Heart left ventricle (tissue), 13 donors: ENCODE results near the gene ALG1.
"Not testable (repeated sequence)": the region's sequence is repeated elsewhere in the genome, so short reads cannot be mapped to it uniquely, and the experiment has no call there.

Experiments used
- CTCF ChIP-seq, 12 donors: fragments of 200-600 bp; sonication (generic) in 4 of 12; IDR thresholded peaks; one replicate each; pipeline versions ENCODE4 v1.5.0 to v1.8.0; 2018 to 2022; ENCODE audit warnings: antibody characterized with exemption in 12 of 12, mild to moderate bottlenecking in 5 of 12
- POLR2A ChIP-seq, 2 donors: fragments of 450-650 bp; IDR thresholded peaks; one replicate each; pipeline ENCODE4 v1.6.1; 2017; ENCODE audit warnings: antibody characterized with exemption in 2 of 2, mild to moderate bottlenecking in 2 of 2, moderate library complexity in 2 of 2
- donor health status: ischemic (EF 13 %, LVEDD 7.1; RV severe dilation, severe dysfunction).
- donor health status: DM: no; HTN: yes; CAD: no.
- donor health status: DM: no; HTN: no; CAD: no.
- donor health status: ischemic (EF 25% LVEDD 6.9; RV normal size, moderate dysfunction).
- donor health status: ischemic (EF 25% LVEDD 5.7; RV mildly dilated, moderate dysfunction).
- donor health status: ischemic (EF 35%, LVEDD 5.7; RV mildly dilated, moderate dysfunction).
- donor health status: nonischemic (EF 11% LVEDD 7.7; RV severe dilation, severe dysfunction).
- donor health status: DM: yes; HTN: yes; CAD: no.
- donor health status: PGD.
- donor health status: ischemic (EF 29% LVEDD 5.4; RV normal size, mild dysfunction).
- donor health status: nonischemic (EF 23%, LVEDD 6.1; RV moderate dilation, normal function).

DNA sequence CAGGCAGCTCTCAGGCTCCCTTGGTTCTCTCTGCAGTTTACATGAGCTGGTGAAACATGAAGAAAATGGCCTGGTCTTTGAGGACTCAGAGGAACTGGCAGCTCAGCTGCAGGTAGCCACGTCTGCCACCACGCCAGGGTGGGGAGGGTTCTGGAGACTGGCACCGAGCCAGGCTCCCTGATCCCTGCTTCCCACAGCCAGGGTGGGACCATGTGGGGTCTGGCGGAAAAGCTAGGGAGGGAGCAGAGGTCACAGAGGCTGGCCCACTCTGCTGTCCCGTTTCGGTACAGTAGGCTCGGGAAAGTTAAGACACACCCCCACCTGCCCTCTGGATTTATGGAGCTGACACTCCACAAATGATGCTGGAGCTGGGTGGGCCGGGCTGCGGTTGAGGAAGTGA lies 12.0 kb downstream of the ALG1 start:
- TF ChIP-seq CTCF, POLR2A (IDR thresholded peaks at IDR 0.05): not testable (repeated sequence)
